SU-DHL-6 (cell line): Measurements from ENCODE around the gene PLCB1.

Experiments used
- H2AFZ ChIP-seq: fragments of 200-600 bp; sonication (generic); 2 replicates; pipeline ENCODE4 v1.6.1; 2014; ENCODE audit warnings: low read depth, mild to moderate bottlenecking, moderate library complexity, mixed read lengths, antibody characterized with exemption, low read length; ENCODE audit not compliant: severe bottlenecking
- H3F3A ChIP-seq: fragments of 200-600 bp; shearing (Covaris generic); 2 replicates; pipeline ENCODE4 v1.6.0; 2016; ENCODE audit warnings: antibody characterized with exemption, mild to moderate bottlenecking; ENCODE audit not compliant: insufficient read depth
- H3K27ac ChIP-seq: fragments of 200-600 bp; sonication (generic); 2 replicates; pipeline ENCODE4 v1.5.1; 2016; ENCODE audit warnings: low read depth, mild to moderate bottlenecking, low read length, moderate library complexity, mixed read lengths
- H3K27me3 ChIP-seq: fragments of 200-600 bp; sonication (generic), shearing (Covaris generic); 2 replicates; pipeline ENCODE4 v1.6.0; 2014; ENCODE audit warnings: mild to moderate bottlenecking, low read length
- H3K36me3 ChIP-seq: fragments of 200-600 bp; sonication (generic); 2 replicates; pipeline ENCODE4 v1.6.1; 2014; ENCODE audit warnings: mild to moderate bottlenecking, low read length, mixed read lengths
- H3K4me2 ChIP-seq: fragments of 300-600, 200-600 bp; shearing (Covaris generic), sonication (generic); 2 replicates; pipeline ENCODE4 v1.6.0; 2014; ENCODE audit warnings: low read length, low read depth, mild to moderate bottlenecking; ENCODE audit not compliant: poor library complexity, severe bottlenecking
- H3K4me3 ChIP-seq: fragments of 200-600 bp; sonication (generic); 2 replicates; pipeline ENCODE4 v1.5.1; 2014; ENCODE audit warnings: antibody characterized with exemption, low read length, mild to moderate bottlenecking, mixed read lengths; ENCODE audit not compliant: insufficient read depth, poor library complexity, severe bottlenecking
- H3K79me2 ChIP-seq: fragments of 200-600 bp; sonication (generic); 2 replicates; pipeline ENCODE4 v1.6.1; 2014; ENCODE audit warnings: mild to moderate bottlenecking, low read length, moderate library complexity; ENCODE audit not compliant: insufficient read depth
- H3K9ac ChIP-seq: fragments of 200-600 bp; sonication (generic); 2 replicates; pipeline ENCODE4 v1.7.0; 2014; ENCODE audit warnings: mild to moderate bottlenecking, low read length
- H3K9me2 ChIP-seq: fragments of 200-600 bp; sonication (generic); replicated peaks from 2 replicates; pipeline ENCODE4 v1.6.1; 2014; ENCODE audit warnings: low read length; ENCODE audit not compliant: insufficient read depth
- H3K9me3 ChIP-seq: fragments of 200-600 bp; sonication (generic); 2 replicates; pipeline ENCODE4 v1.6.1; 2014; ENCODE audit warnings: low read length, mixed read lengths; ENCODE audit not compliant: insufficient read depth
- H4K20me1 ChIP-seq: fragments of 200-600 bp; sonication (generic); 2 replicates; pipeline ENCODE4 v1.6.1; 2014; ENCODE audit warnings: low read depth, mild to moderate bottlenecking, antibody characterized with exemption, low read length, moderate library complexity, mixed read lengths
- CTCF ChIP-seq: fragments of 200-600 bp; sonication (generic); IDR thresholded peaks from one replicate; pipeline ENCODE4 v1.5.1; 2017; ENCODE audit warnings: antibody characterized with exemption, mild to moderate bottlenecking, low read length, moderate library complexity; ENCODE audit not compliant: insufficient read depth, poor library complexity, severe bottlenecking
- EZH2phosphoT487 ChIP-seq: fragments of 200-600 bp; sonication (generic), shearing (Covaris generic); conservative IDR thresholded peaks from 2 replicates; pipeline ENCODE4 v1.6.1; 2018; ENCODE audit warnings: mild to moderate bottlenecking, antibody characterized with exemption, low read length, moderate library complexity, mixed read lengths

Gene PLCB1

GRCh38 chr20:8583566-8584043 is 451.5 kb downstream of the PLCB1 start:
- Histone ChIP-seq H3K9ac (no peak overlapping the region), H3K27me3 (no peaks in the 10 kb centered on the region), H3F3A (no peaks in the 10 kb centered on the region), H3K9me2 (0 out of 2 replicates have a peak, but pooled peaks cover 3% of the 10 kb centered on the region), H3K36me3 (no peaks in the 10 kb centered on the region), H3K4me2 (no peak overlapping the region), H3K4me3 (no peak overlapping the region), H3K79me2 (no peaks in the 10 kb centered on the region), H3K9me3 (no peaks in the 10 kb centered on the region), H4K20me1 (no peaks in the 10 kb centered on the region), H2AFZ (no peak overlapping the region), H3K27ac (no peak overlapping the region)
- TF ChIP-seq CTCF (no peak), EZH2phosphoT487 (no peak)

DNA sequence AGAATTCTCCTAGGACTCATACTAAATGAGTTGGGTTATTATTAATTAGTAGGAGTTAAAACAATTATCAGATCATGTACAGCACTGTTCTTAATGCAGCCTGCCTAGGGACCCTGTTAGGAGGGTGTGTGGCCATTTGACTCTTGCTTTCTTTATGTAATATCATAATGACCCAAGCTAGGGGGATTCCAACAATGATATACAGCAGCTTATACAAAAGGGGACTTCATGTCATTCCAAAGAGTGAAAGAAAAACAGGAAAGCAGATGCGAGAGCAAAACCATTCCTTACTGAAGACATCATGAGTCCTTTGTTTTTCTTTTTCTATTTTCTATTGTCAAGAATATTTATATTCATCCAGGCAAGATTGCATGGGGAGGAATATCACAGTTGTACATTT is 455.2 kb downstream of the PLCB1 start:
- H3K4me3 ChIP-seq = no peak overlapping the region
- no peaks in the 10 kb centered on the region for H3K9me3 ChIP-seq
- no peaks in the 10 kb centered on the region for H3K36me3 ChIP-seq
- H3K27me3 ChIP-seq = no peaks in the 10 kb centered on the region
- no peak overlapping the region for H3K27ac ChIP-seq
- H3K4me2 ChIP-seq = no peak overlapping the region
- H4K20me1 ChIP-seq = no peaks in the 10 kb centered on the region
- no peak overlapping the region for H3K9ac ChIP-seq
- TF ChIP-seq EZH2phosphoT487 = no peak
- no peak for TF ChIP-seq CTCF
- no peaks in the 10 kb centered on the region for H3K79me2 ChIP-seq
- 0 out of 2 replicates have a peak, but pooled peaks cover 3% of the 10 kb centered on the region for H3K9me2 ChIP-seq
- no peaks in the 10 kb centered on the region for H3F3A ChIP-seq
- no peak overlapping the region for H2AFZ ChIP-seq

- Histone ChIP-seq H3K27me3 (no peaks in the 10 kb centered on the region), H3K9ac (no peak overlapping the region), H3K79me2 (no peaks in the 10 kb centered on the region), H3K9me2 (0 out of 2 replicates have a peak, but pooled peaks cover 3% of the 10 kb centered on the region), H3K9me3 (no peaks in the 10 kb centered on the region), H2AFZ (no peak overlapping the region), H3K27ac (no peak overlapping the region), H3K4me2 (no peak overlapping the region), H3K36me3 (no peaks in the 10 kb centered on the region), H3K4me3 (no peak overlapping the region), H4K20me1 (no peaks in the 10 kb centered on the region), H3F3A (no peaks in the 10 kb centered on the region)
- TF ChIP-seq EZH2phosphoT487 (no peak), CTCF (no peak)
These were observed 455.7 kb downstream of the PLCB1 start for GRCh38 chr20:8587810-8588209.
